IMR-90 (cell line): Measurements from ENCODE around the gene CENPP. TPM values are rescaled to one million over a fixed set of nuclear protein-coding genes. Genes with fewer than 3 reads are reported as not detected.

Source experiments
- ATAC-seq: fragments of 200-7000 bp; cut with Tn5 transposase; 2 replicates; pipeline ENCODE4 v1.9.1; 2020; ENCODE audit warnings: low read depth, mild to moderate bottlenecking, moderate library complexity
- BruUV-seq: library from RNA; stranded (reverse); fragments of 400-500 nt; replicated peaks from 2 replicates; lab custom pipeline; 2021; lab: Mats Ljungman, UMichigan
- CTCF ChIA-PET: fragments of 300-600 bp; formaldehyde crosslinking; extraction: SDS; loops from one replicate; lab custom pipeline; 2021; ENCODE audit warnings: antibody characterized with exemption; lab: Yijun Ruan, JAX
- POLR2A ChIA-PET: fragments of 300-600 bp; sonication (Branson Sonifier 250); formaldehyde crosslinking; loops from one replicate; lab custom pipeline; 2022; ENCODE audit warnings: antibody characterized with exemption; ENCODE audit not compliant: unreplicated experiment; lab: Charles Lee
- DNase-seq: peaks from one replicate; pipeline ENCODE4 v3.0.0; 2013
- H2AFZ ChIP-seq: replicated peaks from 2 replicates; pipeline ENCODE3; 2013; ENCODE audit warnings: low read length, mild to moderate bottlenecking; ENCODE audit not compliant: poor library complexity
- H2AK5ac ChIP-seq: 2 replicates; pipeline ENCODE4 v1.6.1; 2013; ENCODE audit warnings: low read depth, low read length, inconsistent platforms
- H2AK9ac ChIP-seq: replicated peaks from 2 replicates; pipeline ENCODE3; 2013; ENCODE audit warnings: mild to moderate bottlenecking, low read depth, low read length, moderate library complexity; ENCODE audit not compliant: poor library complexity
- H2BK120ac ChIP-seq: 2 replicates; pipeline ENCODE4 v1.6.1; 2013; ENCODE audit warnings: low read depth, low read length, inconsistent platforms
- H2BK15ac ChIP-seq: 3 replicates; pipeline ENCODE4 v1.6.1; 2013; ENCODE audit warnings: low read depth, low read length, inconsistent platforms
- H2BK20ac ChIP-seq: 2 replicates; pipeline ENCODE4 v1.6.1; 2013; ENCODE audit warnings: low read depth, mild to moderate bottlenecking, inconsistent platforms, low read length, moderate library complexity
- H2BK5ac ChIP-seq: 2 replicates; pipeline ENCODE4 v1.6.1; 2013; ENCODE audit warnings: mild to moderate bottlenecking, low read depth, low read length, inconsistent platforms; ENCODE audit not compliant: poor library complexity, severe bottlenecking
- H3K14ac ChIP-seq: replicated peaks from 2 replicates; pipeline ENCODE4 v1.6.1; 2013; ENCODE audit warnings: low read depth, low read length, inconsistent platforms
- H3K18ac ChIP-seq: 2 replicates; pipeline ENCODE4 v1.6.1; 2013; ENCODE audit warnings: low read depth, low read length, control low read depth
- H3K23ac ChIP-seq: 2 replicates; pipeline ENCODE4 v1.6.1; 2013; ENCODE audit warnings: low read depth, low read length, inconsistent platforms
- H3K27ac ChIP-seq: 2 replicates; pipeline ENCODE4 v1.5.1; 2013; ENCODE audit warnings: mild to moderate bottlenecking, control low read depth, low read length; ENCODE audit not compliant: insufficient read depth
- H3K27me3 ChIP-seq: 2 replicates; pipeline ENCODE4 v1.6.1; 2013; ENCODE audit warnings: low read length; ENCODE audit not compliant: control insufficient read depth, insufficient read depth
- H3K36me3 ChIP-seq: 2 replicates; pipeline ENCODE4 v1.6.1; 2013; ENCODE audit warnings: low read length, mixed read lengths; ENCODE audit not compliant: control insufficient read depth, insufficient read depth
- H3K4ac ChIP-seq: 2 replicates; pipeline ENCODE4 v1.6.1; 2013; ENCODE audit warnings: low read depth, low read length, inconsistent platforms
- H3K4me1 ChIP-seq: 2 replicates; pipeline ENCODE4 v1.6.1; 2013; ENCODE audit warnings: low read length, mixed read lengths; ENCODE audit not compliant: control insufficient read depth, insufficient read depth
- H3K4me2 ChIP-seq: 2 replicates; pipeline ENCODE4 v1.6.1; 2013; ENCODE audit warnings: low read depth, mild to moderate bottlenecking, control low read depth, low read length, moderate library complexity
- H3K4me3 ChIP-seq: 2 replicates; pipeline ENCODE4 v1.5.1; 2013; ENCODE audit warnings: low read depth, mild to moderate bottlenecking, control low read depth, low read length, moderate library complexity; ENCODE audit not compliant: insufficient read depth
- H3K56ac ChIP-seq: 2 replicates; pipeline ENCODE4 v1.6.1; 2013; ENCODE audit warnings: low read length, inconsistent platforms; ENCODE audit not compliant: insufficient read depth; ENCODE audit errors: extremely low read depth
- H3K79me1 ChIP-seq, 2 experiments: 2 replicates each; pipeline ENCODE4 v1.6.1; 2013; ENCODE audit warnings: low read length in 2 of 2, inconsistent platforms in 1 of 2, low read depth in 1 of 2
- H3K9ac ChIP-seq: 2 replicates; pipeline ENCODE4 v1.6.1; 2013; ENCODE audit warnings: low read depth, low read length, control low read depth
- H3K9me1 ChIP-seq: 2 replicates; pipeline ENCODE4 v1.6.1; 2013; ENCODE audit warnings: low read length, inconsistent platforms; ENCODE audit not compliant: insufficient read depth
- H3K9me3 ChIP-seq: 2 replicates; pipeline ENCODE4 v1.6.1; 2013; ENCODE audit warnings: low read length; ENCODE audit not compliant: control insufficient read depth, insufficient read depth
- H4K20me1 ChIP-seq: 2 replicates; pipeline ENCODE4 v1.6.1; 2013; ENCODE audit warnings: low read length, inconsistent platforms; ENCODE audit not compliant: insufficient read depth
- H4K5ac ChIP-seq: 2 replicates; pipeline ENCODE4 v1.6.1; 2013; ENCODE audit warnings: mild to moderate bottlenecking, low read depth, low read length, control low read depth
- H4K8ac ChIP-seq, 2 experiments: 2 replicates each; pipeline ENCODE4 v1.6.1; 2013; ENCODE audit warnings: low read depth in 2 of 2, low read length in 2 of 2, control low read depth in 1 of 2, inconsistent platforms in 1 of 2
- H4K91ac ChIP-seq: 2 replicates; pipeline ENCODE4 v1.6.1; 2013; ENCODE audit warnings: low read depth, low read length, inconsistent platforms; ENCODE audit not compliant: insufficient read depth
- BHLHE40 ChIP-seq: fragments of 150-350 bp; IDR thresholded peaks from 2 replicates; pipeline ENCODE4 v1.6.1; 2016; ENCODE audit warnings: mild to moderate bottlenecking, low read depth, low read length
- CEBPB ChIP-seq: IDR thresholded peaks from 2 replicates; pipeline ENCODE4 v1.6.1; 2012; ENCODE audit warnings: low read depth, low read length, improper control_type of control experiment
- CHD1 ChIP-seq: IDR thresholded peaks from 2 replicates; pipeline ENCODE4 v1.6.1; 2012; ENCODE audit warnings: low read depth, low read length, improper control_type of control experiment
- CTCF ChIP-seq: conservative IDR thresholded peaks from 2 replicates; pipeline ENCODE4 v1.5.1; 2012; ENCODE audit warnings: mild to moderate bottlenecking, low read depth, low read length, improper control_type of control experiment
- ELK1 ChIP-seq: fragments of 150-350 bp; IDR thresholded peaks from 2 replicates; pipeline ENCODE4 v1.6.1; 2016; ENCODE audit warnings: low read depth, mild to moderate bottlenecking, low read length, moderate library complexity, borderline replicate concordance
- FOS ChIP-seq: fragments of 150-350 bp; IDR thresholded peaks from 2 replicates; pipeline ENCODE4 v1.6.1; 2016; ENCODE audit warnings: low read depth, low read length
- MAFK ChIP-seq: IDR thresholded peaks from 2 replicates; pipeline ENCODE4 v1.6.1; 2012; ENCODE audit warnings: low read depth, low read length, improper control_type of control experiment
- MAZ ChIP-seq: IDR thresholded peaks from 2 replicates; pipeline ENCODE4 v1.6.1; 2012; ENCODE audit warnings: low read depth, mild to moderate bottlenecking, low read length, improper control_type of control experiment, moderate library complexity, borderline replicate concordance
- MXI1 ChIP-seq: IDR thresholded peaks from 2 replicates; pipeline ENCODE4 v1.6.1; 2012; ENCODE audit warnings: low read depth, mild to moderate bottlenecking, low read length, moderate library complexity, borderline replicate concordance
- NFE2L2 ChIP-seq: fragments of 150-350 bp; IDR thresholded peaks from 2 replicates; pipeline ENCODE4 v1.6.1; 2016; ENCODE audit warnings: low read depth, mild to moderate bottlenecking, low read length
- POLR2A ChIP-seq: IDR thresholded peaks from 2 replicates; pipeline ENCODE4 v1.6.1; 2012; ENCODE audit warnings: mild to moderate bottlenecking, low read depth, low read length
- RAD21 ChIP-seq: IDR thresholded peaks from 2 replicates; pipeline ENCODE4 v1.6.1; 2012; ENCODE audit warnings: low read length, improper control_type of control experiment
- RCOR1 ChIP-seq: IDR thresholded peaks from 2 replicates; pipeline ENCODE4 v1.6.1; 2012; ENCODE audit warnings: mild to moderate bottlenecking, low read length, improper control_type of control experiment; ENCODE audit not compliant: insufficient replicate concordance
- RFX5 ChIP-seq: IDR thresholded peaks from 2 replicates; pipeline ENCODE4 v1.8.0; 2012; ENCODE audit warnings: low read depth, mild to moderate bottlenecking, low read length, moderate library complexity
- SMC3 ChIP-seq: fragments of 150-350 bp; IDR thresholded peaks from 2 replicates; pipeline ENCODE4 v1.6.1; 2016; ENCODE audit warnings: low read depth, mild to moderate bottlenecking, antibody characterized with exemption, low read length, moderate library complexity
- USF2 ChIP-seq: fragments of 150-350 bp; IDR thresholded peaks from 2 replicates; pipeline ENCODE4 v1.6.1; 2017; ENCODE audit warnings: mild to moderate bottlenecking, antibody characterized with exemption, low read length, low read depth
- WGBS, 2 experiments: methylation state at CpG; one replicate each; pipeline versions ENCODE4 v1.1.5 to v1.1.7; 2013; ENCODE audit warnings: missing lambda C conversion rate in 2 of 2; ENCODE audit not compliant: insufficient read length in 1 of 2; ENCODE audit errors: extremely low coverage in 2 of 2; 5-methylcytosine and 5-hydroxymethylcytosine counted together
- dilution Hi-C: fragments of 300-500 bp; cut with HindIII; formaldehyde crosslinking; loops from one replicate; pipeline ENCODE4 v1.14.3; 2018; ENCODE audit warnings: low sequenced_read_pairs; ENCODE audit not compliant: unreplicated experiment
- in situ Hi-C: fragments of 300-500 bp; cut with MboI; formaldehyde crosslinking; loops from 3 replicates; pipeline ENCODE4 v1.14.3; 2019; ENCODE audit warnings: low sequenced_read_pairs, inconsistent platforms, mixed read lengths
- intact Hi-C: fragments of 100-400 bp; cut with micrococcal nuclease; formaldehyde crosslinking; loops from 2 replicates; pipeline ENCODE4 v1.10.0; 2022
- polyA plus RNA-seq, 3 experiments: library from polyadenylated mRNA; depleted of rRNA; stranded (reverse); fragments of >200 nt; gene quantifications; 2 replicates each; pipeline ENCODE4 v1.2.3, GENCODE V29; 2012; ENCODE audit warnings: low replicate concordance in 1 of 3
- total RNA-seq: library from RNA; depleted of rRNA; stranded (reverse); fragments of >200 nt; gene quantifications from 2 replicates; pipeline ENCODE4 v1.2.3, GENCODE V29; 2012

Gene CENPP
- total and polyA plus RNA-seq, 2 of the 4 experiments (the other 2 are of a cell fraction): 1.4 to 2.0 TPM

GRCh38 chr9:92637326-92637725 lies 311.6 kb downstream of the CENPP start:
- DNase-seq: no peak
- H4K91ac ChIP-seq: no peak overlapping the region
- H2AFZ ChIP-seq: no peak overlapping the region
- H3K36me3 ChIP-seq: peaks cover 66% of the 10 kb centered on the region
- ATAC-seq: no peak
- no peak overlapping the region for H3K14ac ChIP-seq
- H3K23ac ChIP-seq: no peak overlapping the region
- H2BK120ac ChIP-seq: no peak overlapping the region
- H2BK5ac ChIP-seq: no peak overlapping the region
- no peak overlapping the region for H2AK9ac ChIP-seq
- no peaks in the 10 kb centered on the region for H4K20me1 ChIP-seq
- intact Hi-C loops (no loop called here), dilution Hi-C loops (no loop called here), in situ Hi-C loops (loop anchor here (5.0 to 10.0 kb wide), 3 partner anchors 203 to 503 kb away; partner anchors contain the start of genes CENPP and NOL8)
- H4K8ac ChIP-seq: no peak overlapping the region
- no peak overlapping the region for H3K27ac ChIP-seq
- no peak overlapping the region for H3K18ac ChIP-seq
- ChIA-PET POLR2A (no interaction called here), CTCF (no interaction called here)
- no peak overlapping the region for H4K5ac ChIP-seq
- no peak overlapping the region for H3K9ac ChIP-seq
- H2BK20ac ChIP-seq: no peak overlapping the region
- no peaks in the 10 kb centered on the region for H3K27me3 ChIP-seq
- no peaks in the 10 kb centered on the region for H3K9me3 ChIP-seq
- no peak overlapping the region for H2AK5ac ChIP-seq
- no peak overlapping the region for H2BK15ac ChIP-seq
- BruUV-seq: no TSS peak
- H3K4ac ChIP-seq: no peak overlapping the region
- H3K4me3 ChIP-seq: no peak overlapping the region
- no peak overlapping the region for H3K56ac ChIP-seq
- TF ChIP-seq SMC3 (no peak), NFE2L2 (no peak), RAD21 (no peak), MXI1 (no peak), CEBPB (no peak), ELK1 (no peak), FOS (no peak), POLR2A (no peak), RFX5 (no peak), CHD1 (no peak), USF2 (no peak), CTCF (no peak), MAFK (no peak), RCOR1 (no peak), MAZ (no peak), BHLHE40 (no peak)
- H3K4me1 ChIP-seq: no peaks in the 10 kb centered on the region
- H3K4me2 ChIP-seq: no peak overlapping the region
- H3K79me1 ChIP-seq: peaks cover 0 to 6% of the 10 kb centered on the region in 2 experiments; a peak in 1 of 4 replicates
- WGBS, 2 experiments: 96% methylated on average over 4 of the region's 7 CpGs; no CpG with 5 or more reads in 1 of the 2 experiments
- H3K9me1 ChIP-seq: no peaks in the 10 kb centered on the region
